HG03025 (cell line): ENCODE measurements around the gene MED29.

Experiments
- ATAC-seq: cut with Tn5 transposase; IDR thresholded peaks from one replicate; pipeline ENCODE4 v1.9.1; 2021; ENCODE audit warnings: mild to moderate bottlenecking, moderate library complexity; ENCODE audit not compliant: unreplicated experiment, low FRiP score

MED29 gene

DNA sequence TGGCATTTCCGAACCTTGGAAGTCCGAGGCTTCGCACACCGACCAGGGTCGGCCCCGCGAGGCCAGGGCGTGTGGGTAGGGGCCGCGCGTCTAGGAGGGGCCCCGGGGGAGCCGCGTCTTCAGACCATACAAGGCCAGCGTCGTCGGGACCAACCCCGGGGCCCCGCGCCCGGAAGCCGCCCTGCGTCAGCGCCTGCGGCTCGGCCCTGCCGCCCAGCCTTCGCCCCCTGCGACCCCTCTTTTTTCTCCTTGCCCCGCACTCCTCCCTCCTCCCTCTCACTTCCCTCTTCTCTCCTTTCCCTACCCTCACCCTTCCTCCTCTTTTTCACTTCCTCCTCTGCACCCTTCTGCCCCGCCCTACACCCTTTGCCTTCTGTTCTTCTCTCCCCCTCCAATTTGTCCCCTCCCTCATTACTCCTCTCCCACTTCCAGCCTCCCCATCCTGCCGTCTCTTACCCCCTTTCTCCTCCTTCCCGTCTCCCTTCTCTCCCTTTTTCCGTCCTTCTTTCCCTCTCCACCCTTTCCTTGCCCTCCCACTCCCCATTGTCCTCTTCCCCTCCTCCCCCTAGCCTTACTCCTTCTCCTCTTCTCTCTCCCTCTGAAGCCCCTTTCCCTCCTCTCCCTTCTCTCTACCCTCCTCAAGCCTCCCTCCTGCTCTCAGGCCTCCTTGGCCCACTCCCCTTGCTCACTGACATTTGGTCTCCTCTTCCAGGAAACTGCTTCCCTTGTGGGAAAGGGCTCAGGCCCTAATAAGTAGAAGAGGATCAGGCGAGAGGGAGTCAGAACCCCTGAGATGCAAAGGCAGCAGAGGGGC is 19.0 kb downstream of the MED29 start:
- no peak for ATAC-seq

DNA sequence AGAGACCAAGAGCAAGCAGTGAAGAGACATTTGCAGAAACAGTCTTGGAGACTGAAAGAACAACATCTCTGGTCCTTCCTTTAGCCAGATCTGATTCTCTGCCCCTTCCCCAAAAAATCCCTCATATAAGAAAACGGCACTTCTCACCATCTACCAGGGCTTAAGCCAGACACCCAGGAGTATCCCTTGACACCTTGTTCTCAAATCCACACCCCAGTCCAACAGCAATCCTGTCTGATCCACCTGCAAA is 19.6 kb downstream of the MED29 start:
- ATAC-seq = no peak

DNA sequence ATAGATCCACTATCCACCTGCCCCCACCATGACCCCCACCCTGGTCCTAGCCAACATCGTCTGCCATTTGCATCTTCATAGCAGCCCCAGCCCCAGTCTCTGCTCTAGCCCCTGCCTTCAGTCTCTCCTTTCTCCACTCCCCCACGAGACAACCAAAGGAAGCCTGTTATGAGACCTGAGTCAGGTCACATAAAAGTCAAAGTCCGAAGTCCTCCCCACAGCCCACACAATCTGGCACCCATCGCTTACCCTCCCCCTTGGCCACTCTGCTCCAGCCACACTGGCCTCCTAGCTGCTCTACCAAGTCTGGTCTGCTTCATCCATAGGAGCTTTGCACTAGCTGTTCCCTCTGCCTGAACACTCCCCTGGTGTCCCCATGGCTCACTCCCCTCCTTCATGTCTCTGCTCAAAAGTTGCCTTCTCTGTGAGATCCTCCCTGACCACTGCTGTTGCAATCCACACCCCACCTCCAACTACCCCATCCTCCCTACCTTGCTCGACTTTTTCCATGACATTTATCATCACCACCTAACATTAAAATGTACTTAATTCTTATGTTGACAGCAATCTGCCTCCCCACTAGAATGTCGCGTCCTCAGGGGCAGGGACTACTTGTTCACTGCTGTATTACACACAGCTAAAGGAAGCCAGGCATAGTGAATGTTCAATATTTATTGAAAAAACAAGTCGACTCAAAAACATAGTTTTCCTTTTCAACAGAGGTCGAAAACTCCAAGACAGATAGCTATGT is 20.1 kb downstream of the MED29 start:
- ATAC-seq = no peak

DNA sequence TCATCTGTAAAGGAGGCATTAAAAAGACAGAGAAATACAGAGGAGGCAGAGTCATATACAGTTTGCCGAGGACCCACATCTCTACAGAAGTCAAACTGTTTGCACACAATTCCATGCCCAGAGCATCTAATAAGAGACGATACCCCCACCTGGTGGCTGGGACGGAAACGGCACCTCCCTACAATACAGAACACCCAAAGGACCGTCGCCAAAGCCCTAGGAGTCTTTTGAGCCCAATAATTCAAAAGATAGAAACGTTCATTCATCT is 20.6 kb downstream of the MED29 start:
- ATAC-seq = peak; percentile 13

DNA sequence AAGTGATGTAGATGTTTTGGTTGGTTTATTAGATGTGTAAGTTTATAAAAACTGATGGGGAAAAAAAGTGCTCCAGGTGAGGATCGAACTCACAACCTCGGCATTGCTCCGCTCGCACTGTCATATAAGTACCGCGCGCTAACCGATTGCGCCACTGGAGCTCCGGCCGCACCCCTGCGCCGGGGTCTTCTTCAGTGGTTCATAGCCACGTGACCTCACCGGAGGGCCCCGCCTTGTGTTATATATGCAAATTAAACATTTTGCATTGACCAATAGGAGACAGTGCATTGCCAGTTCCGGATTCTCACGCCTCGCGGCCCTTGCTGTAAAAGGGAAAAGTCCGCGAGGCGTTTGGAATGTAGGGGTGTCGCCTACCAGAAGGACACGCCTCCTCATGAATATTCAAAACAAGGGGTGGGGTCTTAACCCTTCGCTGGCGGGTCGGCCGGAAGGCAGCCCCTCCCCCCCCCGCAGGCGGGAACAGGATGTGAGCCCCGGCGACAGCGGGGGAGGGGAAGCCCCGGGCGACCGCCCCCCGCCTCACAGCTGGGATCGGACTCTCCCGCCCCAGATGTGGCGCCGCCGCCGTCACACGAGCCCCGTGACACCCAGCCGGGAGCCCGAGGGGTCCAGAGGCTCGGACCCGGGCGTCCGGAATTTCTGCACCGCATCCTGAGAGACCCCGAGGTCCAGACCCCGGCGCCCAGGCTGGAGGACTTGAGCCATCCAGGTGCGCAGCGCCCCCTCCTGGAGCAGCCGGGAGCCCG is 21.1 kb downstream of the MED29 start, which contains the start of gene PLEKHG2:
TSS of gene PLEKHG2 (plus strand) at position 570 of the 767 bp plus-strand sequence. CDS start 1,418 bp downstream, outside the sequence.
- ATAC-seq = peak; percentile 58

DNA sequence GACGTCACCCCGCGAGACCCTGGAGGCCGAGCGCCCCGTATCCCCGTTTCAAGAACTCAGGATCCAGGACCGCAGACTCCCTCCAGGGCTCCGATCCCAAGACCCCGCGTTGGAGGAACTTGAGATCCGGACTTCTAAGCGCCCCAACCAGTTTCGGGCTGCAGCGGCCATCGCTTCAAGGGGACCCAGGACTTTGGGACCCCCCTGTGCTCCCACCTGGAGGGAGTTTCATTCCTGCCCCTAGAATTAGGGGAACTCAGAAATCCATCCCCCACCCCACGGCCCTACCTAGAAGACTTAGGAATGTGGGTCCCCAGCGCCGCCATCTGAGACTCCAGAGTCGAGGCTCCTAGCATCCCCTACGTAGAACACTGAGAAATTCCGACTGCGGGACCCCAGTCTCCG is 21.7 kb downstream of the MED29 start:
- no peak for ATAC-seq

DNA sequence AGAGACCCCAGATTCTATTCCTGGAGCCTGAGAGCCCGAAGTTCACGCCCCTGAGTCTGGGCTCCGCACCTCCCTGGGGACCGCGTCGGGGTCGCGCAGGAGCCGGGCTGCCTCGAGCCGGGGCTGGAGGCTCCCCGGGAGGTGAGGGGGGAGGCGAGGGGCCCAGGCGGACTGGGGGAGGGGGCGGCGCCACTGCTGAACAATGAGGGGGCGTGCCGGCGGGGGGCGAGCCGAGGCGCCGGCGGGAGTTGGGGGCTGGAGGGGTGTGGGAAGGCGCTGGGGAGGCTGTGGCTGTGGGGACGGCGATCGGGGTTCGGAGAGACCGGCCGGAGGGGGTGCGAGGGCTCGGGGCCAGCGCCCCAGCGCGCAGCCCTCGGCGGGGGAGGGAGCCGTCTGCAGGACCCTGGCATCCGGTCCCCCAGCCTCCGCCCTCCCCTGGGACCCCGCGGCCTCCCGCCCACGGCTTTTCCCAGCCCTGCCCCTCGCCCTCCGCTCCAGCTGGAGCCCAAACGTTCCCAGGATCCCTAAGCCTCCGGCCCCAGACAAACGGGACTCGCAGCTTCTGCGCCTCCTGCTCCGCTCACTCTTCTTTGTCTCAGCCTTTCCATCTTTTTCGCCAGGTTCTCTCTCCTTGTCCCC is 22.2 kb downstream of the MED29 start:
- no peak for ATAC-seq

DNA sequence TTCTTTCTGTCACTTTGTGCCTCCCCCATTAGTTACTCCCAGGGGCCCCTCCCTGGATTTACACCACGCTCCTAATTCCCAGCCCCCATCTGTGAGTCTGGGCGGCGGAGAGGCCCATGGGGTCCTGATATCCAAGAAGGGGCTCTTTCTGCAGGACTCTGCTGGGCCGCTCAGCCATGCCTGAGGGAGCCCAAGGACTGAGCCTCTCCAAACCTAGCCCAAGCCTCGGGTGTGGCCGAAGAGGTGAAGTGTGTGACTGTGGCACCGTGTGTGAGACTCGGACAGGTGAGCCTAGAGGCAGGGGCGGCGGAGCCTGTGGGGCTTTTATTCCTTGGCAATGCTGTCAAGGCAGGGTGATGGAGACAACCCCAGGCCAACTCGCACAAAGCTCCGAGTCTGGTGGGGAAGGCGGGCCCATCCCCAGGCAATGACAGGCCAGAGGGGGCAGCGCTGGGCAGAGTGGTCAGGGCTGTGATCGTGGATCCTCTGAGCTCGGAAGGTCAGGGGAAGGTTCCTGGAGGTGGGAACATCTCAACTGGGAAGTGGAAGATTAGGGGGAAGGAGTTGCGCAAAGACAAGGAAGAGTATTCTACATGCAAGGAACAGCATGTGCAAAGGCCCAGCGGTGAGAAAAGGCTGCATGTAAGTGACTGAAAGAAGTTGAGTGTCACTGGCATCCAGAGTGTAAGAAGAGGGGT is 22.9 kb downstream of the MED29 start:
- no peak for ATAC-seq

DNA sequence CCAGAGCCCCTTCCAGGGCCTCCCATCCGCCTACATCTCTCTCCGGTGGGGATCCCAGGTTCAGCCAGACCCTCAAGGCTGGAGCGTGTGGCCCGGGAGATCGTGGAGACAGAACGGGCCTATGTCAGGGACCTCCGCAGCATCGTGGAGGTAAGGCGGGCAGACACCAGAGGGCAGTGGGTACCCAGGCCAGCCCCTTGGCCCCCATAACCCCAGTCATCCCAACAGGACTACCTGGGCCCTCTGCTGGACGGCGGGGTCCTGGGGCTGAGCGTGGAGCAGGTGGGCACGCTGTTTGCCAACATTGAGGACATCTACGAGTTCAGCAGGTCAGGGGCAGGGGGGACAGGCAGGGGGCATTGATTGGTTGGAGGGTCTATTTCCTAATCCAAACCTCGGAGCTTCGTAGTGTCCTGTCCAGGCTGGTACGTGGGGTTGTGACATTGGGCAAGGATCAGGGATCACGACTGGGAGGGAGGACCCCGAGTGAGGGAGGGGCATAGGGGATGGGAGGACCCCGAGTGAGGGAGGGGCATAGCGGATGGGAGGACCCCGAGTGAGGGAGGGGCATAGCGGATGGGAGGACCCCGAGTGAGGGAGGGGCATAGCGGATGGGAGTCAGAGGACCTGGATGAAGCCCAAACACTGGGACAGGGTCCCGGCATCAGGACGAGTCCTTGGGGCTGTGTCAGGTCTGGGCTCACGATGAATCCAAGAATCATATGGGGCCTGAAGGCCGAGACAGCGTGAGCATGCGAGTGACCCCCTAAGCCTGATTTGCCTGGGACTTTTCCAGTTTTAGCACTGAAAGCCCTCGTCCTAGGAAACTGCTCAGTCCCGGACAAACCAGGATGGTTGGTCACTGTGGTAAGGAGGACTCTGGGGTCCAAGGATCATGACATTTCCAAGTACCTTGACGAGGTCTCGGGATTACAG is 24.2 kb downstream of the MED29 start:
- no peak for ATAC-seq

DNA sequence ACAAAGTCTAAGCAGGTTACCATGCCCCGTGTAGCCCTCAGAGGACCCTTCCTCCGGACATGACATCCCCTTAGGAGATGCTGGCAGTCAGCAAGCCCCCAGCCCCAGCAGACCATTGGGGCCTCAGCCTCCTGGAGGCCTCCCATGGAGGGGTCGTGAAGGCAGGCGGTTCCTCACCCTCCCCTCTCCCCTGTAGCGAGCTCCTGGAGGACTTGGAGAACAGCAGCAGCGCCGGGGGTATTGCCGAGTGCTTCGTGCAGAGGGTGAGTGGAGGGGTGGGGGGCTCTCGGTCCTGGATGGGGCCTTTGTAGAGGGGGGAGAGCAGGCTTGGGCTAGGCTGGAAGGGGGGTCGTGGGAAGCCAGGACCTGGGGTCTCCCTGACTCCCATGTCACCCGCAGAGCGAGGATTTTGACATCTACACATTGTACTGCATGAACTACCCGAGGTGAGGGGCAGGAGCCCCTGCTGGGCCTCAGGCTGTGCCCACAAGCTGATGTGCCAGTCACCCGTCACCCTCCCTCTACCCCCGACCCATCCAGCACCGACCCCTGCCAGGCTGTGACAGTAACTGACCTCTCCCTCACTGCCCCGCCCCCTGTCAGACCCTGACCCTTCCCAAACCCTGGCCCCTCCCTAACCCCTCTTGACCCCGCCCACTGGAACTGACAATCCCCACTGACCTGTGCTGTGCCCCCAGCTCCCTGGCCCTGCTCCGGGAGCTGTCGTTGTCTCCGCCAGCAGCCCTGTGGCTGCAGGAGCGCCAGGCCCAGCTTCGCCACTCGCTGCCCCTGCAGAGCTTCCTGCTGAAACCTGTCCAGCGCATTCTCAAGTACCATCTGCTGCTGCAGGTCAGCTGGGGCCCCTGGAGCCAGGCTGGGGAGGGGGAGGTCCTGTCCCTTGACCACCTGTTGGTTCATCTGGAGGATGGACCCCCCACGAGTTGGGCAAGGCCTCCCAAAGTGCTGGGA is 25.3 kb downstream of the MED29 start:
- no peak for ATAC-seq

DNA sequence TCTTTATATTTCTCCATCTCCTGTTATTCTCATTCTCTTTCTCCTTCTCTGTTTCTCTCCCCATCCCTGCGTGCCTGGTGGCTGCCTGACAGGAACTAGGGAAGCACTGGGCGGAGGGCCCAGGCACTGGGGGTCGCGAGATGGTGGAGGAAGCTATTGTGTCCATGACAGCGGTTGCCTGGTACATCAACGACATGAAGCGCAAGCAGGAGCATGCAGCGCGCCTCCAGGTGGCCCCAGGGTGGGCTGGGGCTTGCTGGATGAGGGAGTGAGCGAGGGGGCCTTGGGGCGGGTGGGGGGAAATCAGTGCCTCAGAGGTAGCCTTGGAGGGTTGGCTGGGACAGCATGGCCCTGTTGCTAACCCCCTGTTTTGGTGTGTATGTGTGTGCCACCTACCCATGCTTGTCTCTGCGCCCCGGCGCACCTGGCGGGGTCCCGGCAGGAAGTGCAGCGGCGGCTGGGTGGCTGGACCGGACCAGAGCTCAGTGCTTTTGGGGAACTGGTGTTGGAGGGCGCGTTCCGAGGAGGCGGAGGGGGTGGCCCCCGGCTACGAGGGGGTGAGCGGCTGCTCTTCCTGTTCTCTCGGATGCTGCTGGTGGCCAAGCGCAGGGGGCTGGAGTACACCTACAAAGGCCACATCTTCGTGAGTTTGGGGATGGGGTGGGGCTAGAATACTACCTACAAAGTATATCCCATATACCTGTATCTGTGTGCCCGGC is 26.4 kb downstream of the MED29 start:
- no peak for ATAC-seq

DNA sequence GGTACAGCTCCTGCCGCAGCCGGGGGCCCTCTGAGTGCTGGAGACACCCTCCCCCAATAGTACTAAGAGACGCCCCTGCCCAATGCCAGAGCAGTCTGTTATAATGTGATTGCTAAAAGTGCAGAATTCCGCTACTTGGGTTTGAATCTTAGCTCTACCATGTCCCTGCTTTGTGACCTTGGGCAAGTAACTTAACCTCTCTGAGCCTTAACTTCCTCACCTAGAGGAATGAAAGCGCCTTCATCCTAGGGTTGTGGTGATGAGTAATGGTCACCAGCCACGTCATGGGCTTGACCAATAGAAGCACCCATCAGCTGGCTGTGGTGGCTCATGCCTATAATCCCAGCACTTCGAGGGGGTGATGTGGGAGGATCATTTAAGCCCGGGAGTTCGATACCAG is 27.8 kb downstream of the MED29 start:
- no peak for ATAC-seq

DNA sequence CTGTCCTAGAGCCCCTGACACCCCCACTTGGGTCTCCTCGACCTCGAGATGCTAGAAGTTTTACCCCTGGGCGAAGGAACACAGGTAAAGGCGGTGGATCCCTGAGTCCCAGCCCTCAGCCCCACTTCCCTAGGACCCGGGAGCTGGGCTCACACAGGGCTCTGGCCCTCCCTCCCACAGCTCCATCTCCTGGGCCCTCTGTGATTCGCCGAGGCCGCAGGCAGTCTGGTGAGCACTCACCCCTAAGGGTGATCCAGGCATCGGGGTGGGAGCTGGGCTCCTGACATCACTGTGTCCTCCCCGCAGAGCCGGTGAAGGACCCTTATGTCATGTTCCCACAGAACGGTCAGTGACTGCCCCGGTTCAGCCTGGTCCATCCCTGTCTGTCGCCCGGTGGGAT is 29.6 kb downstream of the MED29 start:
- no peak for ATAC-seq

DNA sequence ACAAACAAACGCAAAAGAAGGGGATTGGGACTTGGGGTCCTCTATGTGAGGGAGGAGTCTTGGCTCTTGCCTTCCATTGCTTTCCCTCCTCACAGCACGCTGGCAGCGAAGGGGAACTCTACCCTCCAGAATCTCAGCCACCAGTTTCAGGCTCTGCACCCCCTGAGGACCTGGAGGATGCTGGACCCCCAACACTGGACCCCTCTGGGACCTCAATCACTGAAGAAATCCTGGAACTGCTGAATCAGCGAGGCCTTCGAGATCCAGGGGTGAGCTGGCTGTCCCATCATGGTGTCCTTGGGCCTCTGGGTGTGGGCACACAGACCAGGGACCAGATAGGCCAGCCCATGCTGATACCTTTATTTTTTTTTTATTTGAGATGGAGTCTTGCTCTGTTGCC is 30.8 kb downstream of the MED29 start:
- no peak for ATAC-seq

DNA sequence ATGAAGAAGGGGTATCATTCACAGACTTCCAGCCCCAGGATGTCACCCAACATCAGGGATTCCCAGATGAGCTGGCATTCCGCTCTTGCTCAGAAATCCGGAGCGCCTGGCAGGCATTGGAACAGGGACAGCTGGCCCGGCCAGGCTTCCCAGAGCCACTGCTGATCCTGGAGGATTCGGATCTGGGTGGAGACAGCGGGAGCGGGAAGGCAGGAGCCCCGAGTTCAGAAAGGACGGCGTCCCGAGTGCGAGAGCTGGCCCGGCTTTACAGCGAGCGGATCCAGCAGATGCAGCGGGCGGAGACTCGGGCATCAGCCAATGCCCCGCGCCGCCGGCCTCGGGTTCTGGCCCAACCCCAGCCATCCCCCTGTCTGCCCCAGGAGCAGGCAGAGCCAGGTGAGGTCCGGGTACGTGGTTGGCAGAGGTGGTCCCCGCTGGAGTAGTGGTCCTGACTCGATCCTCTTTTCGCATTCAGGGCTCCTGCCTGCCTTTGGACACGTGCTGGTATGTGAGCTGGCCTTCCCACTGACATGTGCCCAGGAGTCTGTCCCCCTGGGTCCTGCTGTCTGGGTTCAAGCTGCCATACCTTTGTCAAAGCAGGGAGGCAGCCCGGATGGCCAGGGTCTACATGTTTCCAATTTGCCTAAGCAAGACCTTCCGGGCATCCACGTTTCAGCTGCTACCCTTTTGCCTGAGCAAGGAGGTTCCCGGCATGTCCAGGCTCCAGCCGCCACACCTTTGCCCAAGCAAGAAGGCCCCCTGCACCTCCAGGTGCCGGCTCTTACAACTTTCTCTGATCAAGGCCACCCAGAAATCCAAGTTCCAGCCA is 32.3 kb downstream of the MED29 start:
- ATAC-seq = no peak

DNA sequence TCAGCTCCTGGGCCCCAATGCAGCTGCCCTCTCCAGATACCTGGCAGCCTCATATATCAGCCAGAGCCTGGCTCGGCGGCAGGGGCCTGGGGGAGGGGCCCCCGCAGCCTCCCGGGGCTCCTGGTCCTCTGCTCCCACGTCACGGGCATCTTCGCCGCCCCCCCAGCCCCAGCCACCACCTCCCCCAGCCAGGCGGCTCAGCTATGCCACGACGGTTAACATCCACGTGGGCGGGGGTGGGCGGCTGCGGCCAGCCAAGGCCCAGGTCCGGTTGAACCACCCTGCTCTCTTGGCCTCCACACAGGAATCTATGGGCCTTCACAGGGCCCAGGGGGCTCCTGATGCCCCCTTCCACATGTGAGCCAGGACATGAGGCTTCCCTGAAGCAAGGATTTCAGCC is 33.8 kb downstream of the MED29 start:
- ATAC-seq = no peak

DNA sequence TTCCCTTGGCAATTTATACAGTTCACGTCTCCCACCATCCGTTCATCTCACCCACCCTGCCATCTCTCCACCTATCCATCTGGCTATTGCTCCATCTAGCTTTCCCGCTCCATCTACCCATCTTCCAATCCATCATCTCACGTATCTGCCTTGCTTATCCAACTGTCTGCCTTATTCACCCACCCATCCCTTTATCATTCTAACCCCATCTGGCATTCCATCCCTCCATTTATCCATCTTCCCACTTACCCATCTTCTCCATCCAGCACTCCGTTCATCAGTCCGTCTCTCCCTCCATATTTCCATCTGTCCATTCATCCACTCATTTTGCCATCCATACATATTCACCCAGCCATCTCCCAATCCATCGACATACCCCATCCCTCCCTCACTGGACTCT is 34.6 kb downstream of the MED29 start:
- ATAC-seq = no peak
